SU-DHL-6 (cell line): ENCODE results near the gene KCTD18.

ENCODE experiments used
- H2AFZ ChIP-seq: fragments of 200-600 bp; sonication (generic); 2 replicates; pipeline ENCODE4 v1.6.1; 2014; ENCODE audit warnings: low read depth, mild to moderate bottlenecking, moderate library complexity, mixed read lengths, antibody characterized with exemption, low read length; ENCODE audit not compliant: severe bottlenecking
- H3F3A ChIP-seq: fragments of 200-600 bp; shearing (Covaris generic); 2 replicates; pipeline ENCODE4 v1.6.0; 2016; ENCODE audit warnings: antibody characterized with exemption, mild to moderate bottlenecking; ENCODE audit not compliant: insufficient read depth
- H3K27ac ChIP-seq: fragments of 200-600 bp; sonication (generic); 2 replicates; pipeline ENCODE4 v1.5.1; 2016; ENCODE audit warnings: low read depth, mild to moderate bottlenecking, low read length, moderate library complexity, mixed read lengths
- H3K27me3 ChIP-seq: fragments of 200-600 bp; sonication (generic), shearing (Covaris generic); 2 replicates; pipeline ENCODE4 v1.6.0; 2014; ENCODE audit warnings: mild to moderate bottlenecking, low read length
- H3K36me3 ChIP-seq: fragments of 200-600 bp; sonication (generic); 2 replicates; pipeline ENCODE4 v1.6.1; 2014; ENCODE audit warnings: mild to moderate bottlenecking, low read length, mixed read lengths
- H3K4me2 ChIP-seq: fragments of 300-600, 200-600 bp; shearing (Covaris generic), sonication (generic); 2 replicates; pipeline ENCODE4 v1.6.0; 2014; ENCODE audit warnings: low read length, low read depth, mild to moderate bottlenecking; ENCODE audit not compliant: poor library complexity, severe bottlenecking
- H3K4me3 ChIP-seq: fragments of 200-600 bp; sonication (generic); 2 replicates; pipeline ENCODE4 v1.5.1; 2014; ENCODE audit warnings: antibody characterized with exemption, low read length, mild to moderate bottlenecking, mixed read lengths; ENCODE audit not compliant: insufficient read depth, poor library complexity, severe bottlenecking
- H3K79me2 ChIP-seq: fragments of 200-600 bp; sonication (generic); 2 replicates; pipeline ENCODE4 v1.6.1; 2014; ENCODE audit warnings: mild to moderate bottlenecking, low read length, moderate library complexity; ENCODE audit not compliant: insufficient read depth
- H3K9ac ChIP-seq: fragments of 200-600 bp; sonication (generic); 2 replicates; pipeline ENCODE4 v1.7.0; 2014; ENCODE audit warnings: mild to moderate bottlenecking, low read length
- H3K9me2 ChIP-seq: fragments of 200-600 bp; sonication (generic); replicated peaks from 2 replicates; pipeline ENCODE4 v1.6.1; 2014; ENCODE audit warnings: low read length; ENCODE audit not compliant: insufficient read depth
- H3K9me3 ChIP-seq: fragments of 200-600 bp; sonication (generic); 2 replicates; pipeline ENCODE4 v1.6.1; 2014; ENCODE audit warnings: low read length, mixed read lengths; ENCODE audit not compliant: insufficient read depth
- H4K20me1 ChIP-seq: fragments of 200-600 bp; sonication (generic); 2 replicates; pipeline ENCODE4 v1.6.1; 2014; ENCODE audit warnings: low read depth, mild to moderate bottlenecking, antibody characterized with exemption, low read length, moderate library complexity, mixed read lengths
- EZH2phosphoT487 ChIP-seq: fragments of 200-600 bp; sonication (generic), shearing (Covaris generic); conservative IDR thresholded peaks from 2 replicates; pipeline ENCODE4 v1.6.1; 2018; ENCODE audit warnings: mild to moderate bottlenecking, antibody characterized with exemption, low read length, moderate library complexity, mixed read lengths
- TF ChIP-seq, protein P1 (sequence below): fragments of 200-600 bp; sonication (generic); IDR thresholded peaks from one replicate; pipeline ENCODE4 v1.5.1; 2017; ENCODE audit warnings: antibody characterized with exemption, mild to moderate bottlenecking, low read length, moderate library complexity; ENCODE audit not compliant: insufficient read depth, poor library complexity, severe bottlenecking

KCTD18 gene

DNA sequence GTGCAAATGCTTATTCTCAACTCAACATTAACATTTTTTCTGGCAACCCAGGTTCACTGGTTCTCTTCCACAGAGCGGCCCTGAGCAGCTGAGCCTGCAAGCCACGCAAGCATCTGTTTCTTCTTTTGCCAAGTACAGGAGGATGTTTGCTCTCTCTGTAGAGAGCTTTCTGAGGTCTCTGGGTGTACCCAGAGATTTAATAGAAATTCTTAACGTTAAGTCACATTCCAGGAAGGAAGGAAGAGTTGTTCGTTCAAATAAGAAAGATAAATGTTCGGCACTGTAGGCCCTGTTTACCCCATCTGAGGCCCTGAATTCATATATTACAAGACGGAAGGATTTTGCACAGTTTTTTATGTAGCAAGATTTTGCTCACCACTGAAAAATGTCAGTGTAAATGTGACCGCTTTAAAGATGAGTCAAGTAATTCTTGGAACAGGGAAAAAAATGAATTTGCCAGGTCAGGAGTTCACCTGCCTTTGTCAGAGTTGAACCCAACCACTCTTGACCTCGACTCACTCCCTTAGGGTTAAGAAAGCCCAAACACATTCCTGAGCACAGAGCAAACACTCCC, 30.1 kb downstream of the KCTD18 start:
- TF ChIP-seq, protein P1, sequence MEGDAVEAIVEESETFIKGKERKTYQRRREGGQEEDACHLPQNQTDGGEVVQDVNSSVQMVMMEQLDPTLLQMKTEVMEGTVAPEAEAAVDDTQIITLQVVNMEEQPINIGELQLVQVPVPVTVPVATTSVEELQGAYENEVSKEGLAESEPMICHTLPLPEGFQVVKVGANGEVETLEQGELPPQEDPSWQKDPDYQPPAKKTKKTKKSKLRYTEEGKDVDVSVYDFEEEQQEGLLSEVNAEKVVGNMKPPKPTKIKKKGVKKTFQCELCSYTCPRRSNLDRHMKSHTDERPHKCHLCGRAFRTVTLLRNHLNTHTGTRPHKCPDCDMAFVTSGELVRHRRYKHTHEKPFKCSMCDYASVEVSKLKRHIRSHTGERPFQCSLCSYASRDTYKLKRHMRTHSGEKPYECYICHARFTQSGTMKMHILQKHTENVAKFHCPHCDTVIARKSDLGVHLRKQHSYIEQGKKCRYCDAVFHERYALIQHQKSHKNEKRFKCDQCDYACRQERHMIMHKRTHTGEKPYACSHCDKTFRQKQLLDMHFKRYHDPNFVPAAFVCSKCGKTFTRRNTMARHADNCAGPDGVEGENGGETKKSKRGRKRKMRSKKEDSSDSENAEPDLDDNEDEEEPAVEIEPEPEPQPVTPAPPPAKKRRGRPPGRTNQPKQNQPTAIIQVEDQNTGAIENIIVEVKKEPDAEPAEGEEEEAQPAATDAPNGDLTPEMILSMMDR, result no peak
- no peak for TF ChIP-seq EZH2phosphoT487
- Histone ChIP-seq H3K79me2 (no peaks in the 10 kb centered on the region), H2AFZ (no peak overlapping the region), H3F3A (no peaks in the 10 kb centered on the region), H3K9me3 (no peaks in the 10 kb centered on the region), H3K9me2 (no peaks in the 10 kb centered on the region), H3K4me2 (no peak overlapping the region), H3K27ac (no peak overlapping the region), H3K4me3 (no peak overlapping the region), H3K36me3 (no peaks in the 10 kb centered on the region), H3K9ac (no peak overlapping the region), H3K27me3 (no peaks in the 10 kb centered on the region), H4K20me1 (no peaks in the 10 kb centered on the region)

DNA sequence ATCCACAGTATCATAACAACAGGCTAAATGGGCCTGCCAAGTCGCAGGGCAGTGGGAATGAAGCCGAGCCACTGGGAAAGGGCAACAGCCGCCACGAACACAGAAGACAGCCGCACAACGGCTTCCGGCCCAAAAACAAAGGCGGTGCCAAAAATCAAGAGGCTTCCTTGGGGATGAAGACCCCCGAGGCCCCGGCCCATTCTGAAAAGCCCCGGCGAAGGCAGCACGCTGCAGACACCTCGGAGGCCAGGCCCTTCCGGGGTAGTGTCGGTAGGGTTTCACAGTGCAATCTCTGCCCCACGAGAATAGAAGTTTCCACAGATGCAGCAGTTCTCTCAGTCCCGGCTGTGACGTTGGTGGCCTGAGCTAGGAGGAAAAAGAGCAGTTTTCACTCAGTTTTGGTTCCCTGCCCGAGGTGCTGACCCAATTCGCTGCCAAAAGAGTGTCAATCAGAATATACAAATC, 32.2 kb downstream of the KCTD18 start:
- Histone ChIP-seq H3K9me3 (no peaks in the 10 kb centered on the region), H3K9ac (no peak overlapping the region), H3K27ac (no peak overlapping the region), H2AFZ (no peak overlapping the region), H3K4me2 (no peak overlapping the region), H3K27me3 (no peaks in the 10 kb centered on the region), H3K9me2 (no peaks in the 10 kb centered on the region), H3K4me3 (no peak overlapping the region), H3K36me3 (no peaks in the 10 kb centered on the region), H4K20me1 (no peaks in the 10 kb centered on the region), H3F3A (no peaks in the 10 kb centered on the region), H3K79me2 (no peaks in the 10 kb centered on the region)
- TF ChIP-seq, protein P1, result no peak
- TF ChIP-seq EZH2phosphoT487, result no peak

DNA sequence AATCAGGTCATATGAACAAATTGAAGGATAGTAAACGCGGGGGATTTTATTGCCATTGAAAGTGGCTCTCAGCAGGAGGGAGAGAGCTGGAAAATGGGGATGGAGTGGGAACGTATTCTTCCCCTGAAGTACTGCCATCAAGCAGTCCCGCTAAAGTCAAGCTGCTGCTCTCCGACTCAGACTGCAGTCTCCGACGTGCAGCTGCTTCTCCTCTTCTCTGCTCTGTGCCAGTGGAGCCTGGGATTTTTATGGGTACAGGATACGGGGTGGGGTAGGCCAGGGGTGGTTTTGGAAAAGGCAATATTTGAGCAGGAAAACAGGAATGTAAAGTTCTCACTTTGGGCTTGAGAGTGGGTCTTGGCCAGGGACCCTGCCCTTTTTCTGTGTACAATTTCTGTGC, 33.0 kb downstream of the KCTD18 start:
- Histone ChIP-seq H3K9ac (no peak overlapping the region), H3K36me3 (no peaks in the 10 kb centered on the region), H3F3A (no peaks in the 10 kb centered on the region), H3K9me2 (no peaks in the 10 kb centered on the region), H3K79me2 (no peaks in the 10 kb centered on the region), H3K9me3 (no peaks in the 10 kb centered on the region), H3K27ac (no peak overlapping the region), H2AFZ (no peak overlapping the region), H4K20me1 (no peaks in the 10 kb centered on the region), H3K4me2 (no peak overlapping the region), H3K4me3 (no peak overlapping the region), H3K27me3 (no peaks in the 10 kb centered on the region)
- no peak for TF ChIP-seq EZH2phosphoT487
- TF ChIP-seq, protein P1, result no peak
